HT1080 (cell line): ENCODE measurements around the gene DEFB118. TPM values are rescaled to one million over a fixed set of nuclear protein-coding genes. Genes with fewer than 3 reads are reported as not detected.
"Not testable (repeated sequence)": the region's sequence is repeated elsewhere in the genome, so short reads cannot be mapped to it uniquely, and the experiment has no call there.

Experiments
- DNase-seq: peaks from one replicate; pipeline ENCODE4 v3.0.0-alpha.2; 2015; ENCODE audit warnings: low read depth
- polyA plus RNA-seq, 2 experiments: library from polyadenylated mRNA; depleted of rRNA; stranded (reverse); fragments of >200 nt; gene quantifications; 2 replicates each; pipeline ENCODE4 v1.2.3, GENCODE V29; 2015
- small RNA-seq: library from RNA; depleted of rRNA; stranded (forward); fragments of <200 nt; gene quantifications from one replicate; pipeline ENCODE3, GENCODE V24; 2014
- total RNA-seq: library from RNA; depleted of rRNA; stranded (reverse); fragments of >200 nt; shearing (Covaris generic); gene quantifications from 2 replicates; pipeline ENCODE4 v1.2.3, GENCODE V29; 2014; rRNA removed

Gene DEFB118, protein sequence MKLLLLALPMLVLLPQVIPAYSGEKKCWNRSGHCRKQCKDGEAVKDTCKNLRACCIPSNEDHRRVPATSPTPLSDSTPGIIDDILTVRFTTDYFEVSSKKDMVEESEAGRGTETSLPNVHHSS
- total RNA-seq: not detected in 2 replicates
- polyA plus RNA-seq (2015; cell fraction: cytosol; rRNA removed): not detected in 2 replicates
- polyA plus RNA-seq (2015; cell fraction: nucleus; rRNA removed): not detected in 2 replicates

DNA sequence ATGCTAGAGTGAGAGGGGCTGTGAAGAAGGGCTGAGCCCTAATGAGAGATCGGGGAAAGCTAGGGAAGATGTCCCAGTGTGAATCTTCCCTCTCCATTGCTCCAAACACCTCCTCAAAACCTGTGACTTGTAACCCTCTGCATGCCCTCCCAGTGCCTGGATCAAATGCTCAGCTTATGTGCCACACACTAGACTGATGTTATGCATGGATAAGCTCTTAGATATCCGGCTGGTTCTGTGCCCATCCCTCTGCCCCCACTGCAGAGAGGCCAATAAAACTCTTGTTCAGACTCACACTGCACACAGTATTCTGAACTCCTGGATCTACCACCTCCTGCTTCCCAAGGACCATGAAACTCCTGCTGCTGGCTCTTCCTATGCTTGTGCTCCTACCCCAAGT, at the start of gene DEFB118:
TSS of gene DEFB118 (plus strand) at position 301 of the 400 bp plus-strand sequence. CDS start at position 351, 50 bp downstream.
- DNase-seq: no peak

DNA sequence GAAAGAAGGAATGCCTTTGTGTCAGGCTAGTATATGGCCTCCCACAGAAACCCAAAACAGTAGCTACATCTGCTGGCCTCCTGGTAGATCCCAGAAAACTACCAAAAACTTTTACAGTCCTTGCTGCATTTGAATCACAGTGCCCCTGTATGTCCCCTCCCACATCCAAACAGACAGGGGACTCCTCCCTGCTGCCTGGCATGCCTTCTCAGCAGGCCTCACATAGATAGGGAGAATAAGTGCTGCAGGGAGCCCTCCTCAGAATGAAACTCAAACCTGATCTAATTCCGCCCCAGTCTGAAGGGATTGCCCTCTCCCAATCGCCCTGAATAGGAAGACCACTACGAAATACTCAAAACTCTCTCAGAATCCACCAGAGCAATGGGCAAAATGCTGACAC, 45.9 kb upstream of the DEFB118 start:
- no peak for DNase-seq

DNA sequence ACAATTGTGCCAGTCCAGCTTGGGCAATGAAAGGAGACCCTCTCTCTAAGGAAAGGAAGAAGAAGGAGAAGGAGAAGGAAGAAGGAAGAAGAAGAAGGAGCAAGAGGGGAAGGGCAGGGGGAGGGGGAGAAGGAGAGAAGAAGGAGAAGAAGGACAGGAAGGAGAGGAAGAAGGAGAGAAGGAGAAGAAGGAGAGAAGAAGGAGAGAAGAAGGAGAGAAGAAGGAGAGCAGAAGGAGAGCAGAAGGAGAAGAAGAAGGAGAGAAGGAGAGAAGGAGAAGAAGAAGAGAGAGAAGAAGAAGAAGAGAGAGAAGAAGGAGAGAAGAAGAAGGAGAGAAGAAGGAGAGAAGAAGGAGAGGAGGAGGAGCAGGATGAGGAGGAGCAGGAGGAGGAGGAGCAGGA, 37.5 kb upstream of the DEFB118 start:
- no peak for DNase-seq

DNA sequence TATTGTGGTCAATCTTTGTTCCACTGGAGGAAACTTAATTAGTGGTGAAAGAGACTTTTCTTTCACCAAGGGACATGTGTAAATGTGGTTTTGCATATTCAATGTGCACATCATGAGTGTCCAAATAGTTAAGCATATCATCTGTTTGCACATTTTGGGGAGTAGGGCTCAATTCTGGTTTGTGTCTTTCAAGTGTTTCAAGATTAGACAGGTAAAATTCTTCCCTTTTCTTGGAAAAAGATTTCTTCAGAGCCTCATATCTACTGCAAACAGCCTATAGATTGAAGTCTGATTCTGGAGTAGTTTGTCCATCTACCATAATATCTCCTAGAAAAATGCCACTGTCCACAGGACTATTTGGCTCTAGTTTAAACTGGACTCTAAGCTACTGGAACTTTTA, 26.9 kb upstream of the DEFB118 start:
- DNase-seq: no peak

DNA sequence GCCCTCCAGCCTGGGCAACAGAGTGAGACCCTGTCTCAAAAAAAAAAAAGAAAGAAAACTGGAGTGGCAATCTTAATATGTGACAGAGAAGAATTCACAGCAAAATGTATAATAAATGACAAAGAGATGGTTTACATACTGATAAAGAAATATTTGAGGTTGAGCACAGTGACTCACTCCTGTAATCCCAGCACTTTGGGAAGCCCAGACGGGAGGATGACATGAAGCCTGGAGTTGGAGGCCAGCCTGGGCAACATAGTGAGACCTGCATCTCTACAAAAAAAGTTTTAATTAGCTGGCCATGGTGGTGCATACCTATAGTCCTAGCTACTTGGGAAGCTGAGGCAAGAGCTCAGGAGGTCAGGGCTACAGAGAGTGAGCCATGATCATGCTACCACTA, 12.4 kb upstream of the DEFB118 start:
- no peak for DNase-seq

DNA sequence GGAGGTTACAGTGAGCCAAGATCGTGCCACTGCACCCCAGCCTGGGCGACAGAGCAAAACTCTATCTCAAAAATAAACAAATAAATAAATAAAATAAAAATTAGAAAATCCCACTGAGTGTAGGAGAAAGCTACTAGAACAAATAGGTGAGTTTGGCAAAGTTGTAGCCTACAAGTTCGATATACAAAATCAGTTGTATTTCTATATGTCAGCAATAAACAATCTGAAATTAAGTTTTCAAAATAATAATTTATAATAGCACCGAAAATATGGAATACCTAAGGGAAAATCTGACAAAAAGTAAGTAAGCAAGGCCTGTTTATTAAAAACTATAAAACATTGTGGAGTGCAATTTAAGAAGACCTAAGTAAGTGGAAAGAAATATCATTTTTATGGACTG, 5.1 kb upstream of the DEFB118 start:
- DNase-seq: no peak

DNA sequence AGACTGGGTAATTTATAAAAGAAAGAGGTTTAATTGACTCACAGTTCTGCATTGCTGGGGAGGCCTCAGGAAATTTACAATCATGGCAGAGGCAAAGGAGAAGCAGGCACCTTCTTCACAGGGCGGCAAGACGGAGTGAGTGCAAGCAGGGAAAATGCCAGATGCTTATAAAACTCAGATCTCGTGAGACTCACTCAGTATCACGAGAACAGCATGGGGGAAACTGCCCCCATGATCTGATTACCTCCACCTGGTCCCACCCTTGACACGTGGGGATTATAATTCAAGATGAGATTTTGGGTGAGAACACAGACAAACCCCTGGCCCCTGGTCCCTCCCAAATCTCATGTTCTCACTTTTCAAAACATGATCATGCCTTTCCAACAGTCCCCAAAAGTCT, 4.1 kb upstream of the DEFB118 start:
- DNase-seq: not testable (repeated sequence)

DNA sequence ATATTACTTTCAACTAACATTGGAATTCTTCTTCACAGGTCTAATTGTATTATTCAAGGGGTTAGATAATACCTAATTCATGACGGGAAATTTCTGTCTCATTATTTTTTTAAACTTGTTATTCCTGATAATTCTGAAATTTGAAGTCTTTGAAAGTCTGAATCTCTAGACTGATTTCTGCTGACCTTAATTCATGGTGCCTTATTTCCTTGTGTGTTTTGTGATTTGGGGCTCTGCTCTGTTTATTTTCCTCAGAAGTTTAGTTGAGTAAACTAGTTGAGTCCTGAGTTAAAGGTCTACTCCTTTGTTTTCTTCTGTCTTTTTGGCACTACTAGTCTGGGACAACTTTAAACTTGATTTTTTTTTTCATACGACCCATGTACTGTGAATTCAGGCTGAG, 5.9 kb downstream of the DEFB118 start:
- DNase-seq: no peak

DNA sequence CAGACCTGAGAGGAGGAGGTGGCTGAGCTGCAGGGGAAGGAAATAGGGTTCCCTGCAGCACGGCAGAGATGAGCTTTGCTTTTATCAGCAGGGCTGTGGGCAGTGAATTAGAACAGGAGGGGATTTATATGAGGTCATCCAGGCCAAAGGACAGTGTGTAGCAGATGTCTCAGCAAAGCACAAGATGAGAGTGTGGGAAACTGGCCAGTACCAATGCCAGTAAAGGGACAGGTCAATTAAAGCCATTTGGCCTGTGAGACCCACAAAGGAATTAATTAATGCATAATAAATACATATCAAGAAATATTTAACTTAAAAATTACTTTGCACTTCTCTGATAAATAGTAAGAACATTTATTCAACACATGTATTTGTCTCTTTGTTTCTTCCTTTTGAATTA, 22.1 kb downstream of the DEFB118 start, which contains the start of gene DEFB119:
TSS of gene DEFB119 (minus strand) at position 101 of the 400 bp plus-strand sequence. CDS start 107 bp downstream, outside the sequence.
- DNase-seq: no peak

DNA sequence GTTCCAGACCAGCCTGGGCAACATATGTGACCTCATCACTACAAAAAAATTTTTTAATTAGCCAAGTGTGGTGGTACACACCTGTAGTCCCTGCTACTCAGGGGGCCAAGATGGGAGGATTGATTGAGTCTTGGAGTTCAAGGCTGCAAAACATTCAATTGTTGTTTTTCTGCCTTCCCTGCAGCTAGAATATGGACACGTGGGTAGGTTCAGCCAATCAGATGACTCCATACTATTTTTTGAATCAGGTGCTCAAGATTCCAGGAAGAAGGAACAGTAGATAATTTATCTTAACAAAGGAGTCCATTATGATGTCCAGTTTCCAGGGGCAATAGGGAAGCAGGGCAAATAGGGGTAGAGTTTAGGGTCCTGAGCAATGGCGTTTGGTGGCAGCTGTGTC, 24.4 kb downstream of the DEFB118 start:
- no peak for DNase-seq

DNA sequence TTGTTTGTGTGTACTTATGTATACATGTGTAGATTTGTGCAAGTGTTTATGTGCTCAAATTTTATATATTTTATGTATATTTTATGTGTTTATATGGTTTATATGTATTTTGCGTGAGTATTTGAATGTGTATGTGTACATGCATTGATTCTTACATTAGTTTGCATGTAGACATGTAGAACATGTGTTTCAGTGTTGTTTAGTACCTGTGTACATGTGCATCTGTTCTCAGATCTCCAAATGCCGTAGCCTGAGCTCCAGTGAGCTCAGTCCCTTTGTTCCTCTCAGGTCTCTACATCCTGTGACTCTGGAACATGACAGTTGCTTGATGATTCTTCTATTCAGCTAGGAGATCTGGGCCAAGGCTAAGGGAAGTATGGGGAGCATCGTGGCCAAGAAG, 26.5 kb downstream of the DEFB118 start:
- no peak for DNase-seq

DNA sequence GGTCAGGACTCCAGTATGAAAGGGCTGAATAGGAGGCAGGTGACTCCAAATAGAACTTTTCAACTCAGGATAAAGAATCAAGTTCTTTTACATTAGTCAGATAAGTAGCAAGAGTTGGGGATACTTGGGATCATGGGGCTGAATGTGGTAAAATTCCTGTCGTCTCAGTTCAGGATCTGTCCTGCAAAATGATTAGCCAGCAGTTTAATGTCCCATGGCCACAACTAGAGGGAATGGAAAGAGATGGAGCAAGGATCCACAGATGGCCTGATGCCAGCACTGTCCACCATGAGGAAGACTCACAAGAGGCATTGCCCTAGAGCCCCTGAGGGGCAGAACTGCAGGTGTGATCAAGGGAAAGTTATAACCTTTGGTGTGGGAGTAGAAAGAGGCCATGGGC, 35.5 kb downstream of the DEFB118 start:
- no peak for DNase-seq

DNA sequence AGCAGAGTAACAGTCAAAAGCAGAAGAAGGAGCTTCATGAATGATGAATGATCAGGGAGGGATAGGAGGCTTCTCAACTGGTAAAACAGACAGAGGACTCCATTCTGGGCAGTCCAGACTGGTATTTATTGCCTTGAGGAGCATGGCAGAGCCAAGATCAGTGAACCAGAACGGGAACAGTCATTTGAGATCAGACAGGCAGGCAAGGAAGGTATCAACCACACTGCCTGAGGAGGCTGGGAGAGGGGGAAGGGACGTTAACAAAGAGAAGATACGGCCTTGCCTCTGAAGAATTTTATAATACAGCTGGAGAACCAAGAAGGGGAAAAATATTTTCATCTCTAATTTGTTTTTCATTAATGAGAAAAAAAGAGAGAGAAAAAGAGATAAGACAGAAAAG, 37.7 kb downstream of the DEFB118 start, which contains the start of gene DEFB121:
TSS of gene DEFB121 (minus strand) at position 101 of the 400 bp plus-strand sequence. CDS start at position 38, 63 bp downstream.
- DNase-seq: no peak

DNA sequence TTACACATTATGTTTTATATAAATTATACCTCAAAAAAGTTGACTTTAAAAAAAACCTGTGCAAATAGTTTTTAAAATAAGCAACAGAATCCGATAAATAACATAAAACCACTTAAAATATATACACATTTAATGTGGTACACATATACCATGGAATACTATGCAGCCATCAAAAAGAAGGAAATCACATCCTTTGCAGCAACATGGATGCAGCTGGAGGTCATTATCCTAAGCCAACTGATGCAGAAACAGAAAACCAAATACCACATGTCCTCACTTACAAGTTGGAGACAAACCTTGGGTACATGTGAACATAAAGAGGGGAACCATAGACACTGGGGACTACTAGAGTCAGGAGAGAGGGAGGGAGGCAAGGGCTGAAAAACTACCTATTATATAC, 41.6 kb downstream of the DEFB118 start:
- no peak for DNase-seq

DNA sequence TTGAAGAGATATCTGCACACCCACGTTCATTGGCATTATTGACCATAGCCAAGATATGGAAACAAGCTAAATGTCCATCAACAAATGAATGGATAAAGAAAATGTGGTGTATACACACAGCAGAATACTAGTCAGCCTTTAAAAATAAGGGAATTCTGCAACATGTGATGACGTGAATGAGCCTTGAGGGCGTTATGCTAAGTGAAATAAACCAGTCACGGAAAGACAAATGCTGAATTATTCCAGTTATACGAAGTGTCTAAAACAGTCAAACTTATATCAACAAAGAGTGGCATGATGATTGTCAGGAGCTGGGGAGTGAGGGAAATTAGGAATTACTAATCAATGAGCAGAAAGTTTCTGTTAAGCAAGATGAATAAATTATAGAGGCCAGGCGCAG, 46.0 kb downstream of the DEFB118 start:
- no peak for DNase-seq

DNA sequence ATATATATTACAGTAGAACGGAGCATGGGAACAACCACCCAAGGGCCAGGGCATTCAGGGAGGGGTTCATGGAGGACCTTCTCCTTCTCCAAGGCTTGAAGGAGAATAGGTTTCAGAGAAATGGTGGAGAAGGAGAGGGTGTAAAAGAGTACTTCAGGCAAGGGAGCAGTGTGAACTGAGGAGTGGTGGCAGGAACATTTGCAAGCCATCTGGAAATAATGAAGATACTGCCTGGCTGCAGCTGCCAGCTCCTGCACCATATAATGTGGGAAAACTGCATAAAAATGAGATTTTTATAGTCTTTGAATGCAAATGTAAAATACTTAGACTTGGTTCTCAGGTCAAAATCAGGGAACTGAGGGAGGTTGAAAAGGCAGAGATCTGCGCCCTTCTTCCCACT, 47.3 kb downstream of the DEFB118 start:
- DNase-seq: no peak

DNA sequence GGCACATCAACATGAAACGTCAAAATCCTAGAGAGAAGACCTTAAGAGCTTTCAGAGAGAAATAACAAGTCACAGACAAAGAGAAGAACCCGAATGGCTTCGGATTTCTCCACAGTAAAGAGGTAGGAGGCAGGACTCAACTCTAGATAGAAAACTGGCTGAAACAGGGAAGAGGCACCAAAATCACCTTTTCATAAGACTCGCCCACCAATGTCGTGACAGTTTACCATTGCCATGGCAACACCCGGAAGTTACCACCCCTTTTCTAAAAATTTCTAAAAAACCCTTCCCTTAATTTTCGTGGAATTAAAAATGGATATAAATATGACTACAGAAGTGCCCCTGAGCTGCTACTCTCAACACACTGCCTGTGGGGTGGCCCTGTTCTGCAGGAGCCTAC, 49.9 kb downstream of the DEFB118 start:
- DNase-seq: no peak

Small RNA genes within 50 kb of the gene (small RNA-seq; reads per million reads assigned to genes)
- gene DEFB117 (not detected), gene RF00561 (not detected), gene RNA5SP480 (not detected)

Other genes with a start within 250 kb of the DEFB118 start
- not detected in 2 replicates for gene DEFB115, start 110.9 kb upstream of the DEFB118 start, total RNA-seq
- gene DEFB116, start 60.0 kb upstream of the DEFB118 start, total RNA-seq: not detected in 2 replicates
- not detected in 2 replicates for gene DEFB119, start 22.0 kb downstream of the DEFB118 start, total RNA-seq
- not detected in 2 replicates for gene DEFB121, start 37.6 kb downstream of the DEFB118 start, total RNA-seq
- gene DEFB123, start 72.0 kb downstream of the DEFB118 start, total RNA-seq: not detected in 2 replicates
- not detected in 2 replicates for gene DEFB124, start 106.5 kb downstream of the DEFB118 start, total RNA-seq
- not detected in 2 replicates for gene REM1, start 106.7 kb downstream of the DEFB118 start, total RNA-seq
- 64.3 and 83.5 TPM in 2 replicates for gene HM13, start 145.8 kb downstream of the DEFB118 start, total RNA-seq
- gene ID1, start 236.7 kb downstream of the DEFB118 start, total RNA-seq: 421 and 433 TPM in 2 replicates